ENCODE results near the gene RWDD3. TPM values are rescaled to one million over a fixed set of nuclear protein-coding genes. Genes with fewer than 3 reads are reported as not detected.

The RWDD3 gene
- total and polyA plus RNA-seq, 10 of the 15 experiments (the other 5 are each of a cell fraction or from before 2014, with no cell fraction given) = 9.8 to 42.9 (median 21.4) TPM

DNA sequence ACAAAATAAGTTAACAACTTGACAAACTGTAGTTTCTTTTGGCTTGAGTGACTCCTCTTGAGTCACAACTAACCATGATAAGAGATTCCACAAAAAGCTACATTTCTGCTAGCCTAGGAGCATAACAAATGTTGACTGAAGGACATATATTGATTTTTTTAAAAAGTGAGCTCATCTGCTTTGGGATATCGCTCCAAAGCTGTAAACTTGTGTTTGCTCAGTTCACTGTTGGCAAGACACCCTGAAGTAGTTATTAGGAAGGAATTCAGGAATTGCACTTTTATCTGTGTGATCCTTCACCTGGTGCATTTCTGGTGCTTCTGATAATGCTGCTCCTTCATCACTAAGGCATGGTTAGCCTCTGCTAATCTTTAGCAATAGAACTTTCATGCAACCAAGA, 23.7 kb downstream of the RWDD3 start:
- H2AFZ ChIP-seq (ENCODE audit: control insufficient read depth, low read depth, low read length) = no peak overlapping the region
- H4K20me1 ChIP-seq (ENCODE audit: control insufficient read depth, insufficient read depth) = no peaks in the 10 kb centered on the region
- no peak for ATAC-seq
- TF ChIP-seq BRCA1 (IDR thresholded peaks at IDR 0.05; ENCODE audit: low read depth, low read length) = no peak
- TF ChIP-seq ZZZ3 (IDR thresholded peaks at IDR 0.05; ENCODE audit: control insufficient read depth, insufficient read length, low read depth) = no peak
- TF ChIP-seq, protein P1, sequence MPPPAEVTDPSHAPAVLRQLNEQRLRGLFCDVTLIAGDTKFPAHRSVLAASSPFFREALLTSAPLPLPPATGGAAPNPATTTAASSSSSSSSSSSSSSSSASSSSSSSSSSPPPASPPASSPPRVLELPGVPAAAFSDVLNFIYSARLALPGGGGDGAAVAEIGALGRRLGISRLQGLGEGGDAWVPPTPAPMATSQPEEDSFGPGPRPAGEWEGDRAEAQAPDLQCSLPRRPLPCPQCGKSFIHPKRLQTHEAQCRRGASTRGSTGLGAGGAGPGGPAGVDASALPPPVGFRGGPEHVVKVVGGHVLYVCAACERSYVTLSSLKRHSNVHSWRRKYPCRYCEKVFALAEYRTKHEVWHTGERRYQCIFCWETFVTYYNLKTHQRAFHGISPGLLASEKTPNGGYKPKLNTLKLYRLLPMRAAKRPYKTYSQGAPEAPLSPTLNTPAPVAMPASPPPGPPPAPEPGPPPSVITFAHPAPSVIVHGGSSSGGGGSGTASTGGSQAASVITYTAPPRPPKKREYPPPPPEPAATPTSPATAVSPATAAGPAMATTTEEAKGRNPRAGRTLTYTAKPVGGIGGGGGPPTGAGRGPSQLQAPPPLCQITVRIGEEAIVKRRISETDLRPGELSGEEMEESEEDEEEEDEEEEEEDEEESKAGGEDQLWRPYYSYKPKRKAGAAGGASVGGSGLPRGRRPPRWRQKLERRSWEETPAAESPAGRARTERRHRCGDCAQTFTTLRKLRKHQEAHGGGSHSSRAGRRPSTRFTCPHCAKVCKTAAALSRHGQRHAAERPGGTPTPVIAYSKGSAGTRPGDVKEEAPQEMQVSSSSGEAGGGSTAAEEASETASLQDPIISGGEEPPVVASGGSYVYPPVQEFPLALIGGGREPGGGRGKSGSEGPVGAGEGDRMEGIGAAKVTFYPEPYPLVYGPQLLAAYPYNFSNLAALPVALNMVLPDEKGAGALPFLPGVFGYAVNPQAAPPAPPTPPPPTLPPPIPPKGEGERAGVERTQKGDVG (CRISPR knock-in tag; IDR thresholded peaks at IDR 0.05) = no peak
- TF ChIP-seq, protein P2, sequence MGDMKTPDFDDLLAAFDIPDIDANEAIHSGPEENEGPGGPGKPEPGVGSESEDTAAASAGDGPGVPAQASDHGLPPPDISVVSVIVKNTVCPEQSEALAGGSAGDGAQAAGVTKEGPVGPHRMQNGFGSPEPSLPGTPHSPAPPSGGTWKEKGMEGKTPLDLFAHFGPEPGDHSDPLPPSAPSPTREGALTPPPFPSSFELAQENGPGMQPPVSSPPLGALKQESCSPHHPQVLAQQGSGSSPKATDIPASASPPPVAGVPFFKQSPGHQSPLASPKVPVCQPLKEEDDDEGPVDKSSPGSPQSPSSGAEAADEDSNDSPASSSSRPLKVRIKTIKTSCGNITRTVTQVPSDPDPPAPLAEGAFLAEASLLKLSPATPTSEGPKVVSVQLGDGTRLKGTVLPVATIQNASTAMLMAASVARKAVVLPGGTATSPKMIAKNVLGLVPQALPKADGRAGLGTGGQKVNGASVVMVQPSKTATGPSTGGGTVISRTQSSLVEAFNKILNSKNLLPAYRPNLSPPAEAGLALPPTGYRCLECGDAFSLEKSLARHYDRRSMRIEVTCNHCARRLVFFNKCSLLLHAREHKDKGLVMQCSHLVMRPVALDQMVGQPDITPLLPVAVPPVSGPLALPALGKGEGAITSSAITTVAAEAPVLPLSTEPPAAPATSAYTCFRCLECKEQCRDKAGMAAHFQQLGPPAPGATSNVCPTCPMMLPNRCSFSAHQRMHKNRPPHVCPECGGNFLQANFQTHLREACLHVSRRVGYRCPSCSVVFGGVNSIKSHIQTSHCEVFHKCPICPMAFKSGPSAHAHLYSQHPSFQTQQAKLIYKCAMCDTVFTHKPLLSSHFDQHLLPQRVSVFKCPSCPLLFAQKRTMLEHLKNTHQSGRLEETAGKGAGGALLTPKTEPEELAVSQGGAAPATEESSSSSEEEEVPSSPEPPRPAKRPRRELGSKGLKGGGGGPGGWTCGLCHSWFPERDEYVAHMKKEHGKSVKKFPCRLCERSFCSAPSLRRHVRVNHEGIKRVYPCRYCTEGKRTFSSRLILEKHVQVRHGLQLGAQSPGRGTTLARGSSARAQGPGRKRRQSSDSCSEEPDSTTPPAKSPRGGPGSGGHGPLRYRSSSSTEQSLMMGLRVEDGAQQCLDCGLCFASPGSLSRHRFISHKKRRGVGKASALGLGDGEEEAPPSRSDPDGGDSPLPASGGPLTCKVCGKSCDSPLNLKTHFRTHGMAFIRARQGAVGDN (IDR thresholded peaks at IDR 0.05) = no peak
- H3K4me1 ChIP-seq (ENCODE audit: control insufficient read depth, insufficient read depth, low read length) = no peaks in the 10 kb centered on the region
- H3K36me3 ChIP-seq (ENCODE audit: control insufficient read depth in 2 of 2, insufficient read depth in 2 of 2, low read length in 1 of 2) = no peaks in the 10 kb centered on the region
- no peak overlapping the region for H3K9ac ChIP-seq (ENCODE audit: control insufficient read depth, insufficient read depth, low read length)
- no peak for FAIRE-seq
- WGBS (ENCODE audit: insufficient coverage, insufficient replicate concordance, low lambda C conversion rate, missing lambda C conversion rate) = 0% methylated on average over 1 of the region's 1 CpG
- H3K4me2 ChIP-seq (ENCODE audit: control insufficient read depth, insufficient read depth) = no peak overlapping the region
- no peaks in the 10 kb centered on the region for H3K9me3 ChIP-seq (replicated peaks; ENCODE audit: control insufficient read depth, insufficient read depth, low read length)
- ChIA-PET SMC1A (ENCODE audit: uncharacterized antibody, unreplicated experiment) (interaction anchor here (1.7 kb wide), 1 partner anchor 9 kb away, joined by 4 read pairs; no protein-coding TSS in a partner anchor), POLR2A (no interaction called here), CTCF (no interaction called here), RAD21 (ENCODE audit: unreplicated experiment) (no interaction called here)
- H3K27me3 ChIP-seq (replicated peaks in 1 of 2; ENCODE audit: control insufficient read depth in 2 of 2, insufficient read depth in 2 of 2, low read length in 1 of 2) = no peaks in the 10 kb centered on the region
- H3K79me2 ChIP-seq (ENCODE audit: control insufficient read depth, insufficient read depth, low read length) = no peaks in the 10 kb centered on the region
- intact Hi-C loops (cut with micrococcal nuclease; ENCODE audit: unreplicated experiment) (no loop called here), in situ Hi-C loops (cut with MboI) (no loop called here)
- H3K27ac ChIP-seq (ENCODE audit: control insufficient read depth, insufficient read depth) = no peak overlapping the region
- no peak overlapping the region for H3K4me3 ChIP-seq
- no TSS peak for BruUV-seq (replicated peaks)
- DNase-seq (ENCODE audit: low read depth, low spot score) = no peak
